Measurements from ENCODE around the gene GGA2.

- TF ChIP-seq, protein P1, sequence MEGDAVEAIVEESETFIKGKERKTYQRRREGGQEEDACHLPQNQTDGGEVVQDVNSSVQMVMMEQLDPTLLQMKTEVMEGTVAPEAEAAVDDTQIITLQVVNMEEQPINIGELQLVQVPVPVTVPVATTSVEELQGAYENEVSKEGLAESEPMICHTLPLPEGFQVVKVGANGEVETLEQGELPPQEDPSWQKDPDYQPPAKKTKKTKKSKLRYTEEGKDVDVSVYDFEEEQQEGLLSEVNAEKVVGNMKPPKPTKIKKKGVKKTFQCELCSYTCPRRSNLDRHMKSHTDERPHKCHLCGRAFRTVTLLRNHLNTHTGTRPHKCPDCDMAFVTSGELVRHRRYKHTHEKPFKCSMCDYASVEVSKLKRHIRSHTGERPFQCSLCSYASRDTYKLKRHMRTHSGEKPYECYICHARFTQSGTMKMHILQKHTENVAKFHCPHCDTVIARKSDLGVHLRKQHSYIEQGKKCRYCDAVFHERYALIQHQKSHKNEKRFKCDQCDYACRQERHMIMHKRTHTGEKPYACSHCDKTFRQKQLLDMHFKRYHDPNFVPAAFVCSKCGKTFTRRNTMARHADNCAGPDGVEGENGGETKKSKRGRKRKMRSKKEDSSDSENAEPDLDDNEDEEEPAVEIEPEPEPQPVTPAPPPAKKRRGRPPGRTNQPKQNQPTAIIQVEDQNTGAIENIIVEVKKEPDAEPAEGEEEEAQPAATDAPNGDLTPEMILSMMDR (conservative IDR thresholded peaks at IDR 0.05 in 1 of 2, IDR thresholded peaks at IDR 0.05 in 1 of 2; ENCODE audit: low read depth in 1 of 2, low read length in 2 of 2), result no peak
- TF ChIP-seq EZH2 (IDR thresholded peaks at IDR 0.05; ENCODE audit: low read length, missing control alignments), result no peak
Measured at GRCh38 chr16:23496821-23497542, 13.3 kb downstream of the GGA2 start.
